Measurements from ENCODE around the gene GSN.

DNA sequence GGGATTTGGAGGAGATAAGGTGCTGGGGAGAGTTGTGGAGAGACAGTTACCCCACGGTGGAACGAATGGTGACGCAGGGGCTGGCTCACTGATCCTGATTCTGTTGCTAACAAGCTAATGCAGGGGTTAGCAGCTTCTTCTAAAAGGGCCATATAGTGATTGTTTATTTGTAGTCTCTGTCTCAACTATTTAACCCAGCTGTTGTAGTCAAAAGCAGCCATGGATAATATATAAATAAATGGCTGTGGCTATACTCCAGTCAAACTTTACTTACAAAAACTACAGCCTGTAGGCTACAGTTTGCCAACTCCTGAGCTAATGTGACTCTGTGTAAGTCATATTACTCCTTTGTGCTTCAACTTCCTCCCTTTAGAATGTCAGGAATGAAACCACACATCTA lies 80.3 kb downstream of the GSN start:
- TF ChIP-seq, protein P1, sequence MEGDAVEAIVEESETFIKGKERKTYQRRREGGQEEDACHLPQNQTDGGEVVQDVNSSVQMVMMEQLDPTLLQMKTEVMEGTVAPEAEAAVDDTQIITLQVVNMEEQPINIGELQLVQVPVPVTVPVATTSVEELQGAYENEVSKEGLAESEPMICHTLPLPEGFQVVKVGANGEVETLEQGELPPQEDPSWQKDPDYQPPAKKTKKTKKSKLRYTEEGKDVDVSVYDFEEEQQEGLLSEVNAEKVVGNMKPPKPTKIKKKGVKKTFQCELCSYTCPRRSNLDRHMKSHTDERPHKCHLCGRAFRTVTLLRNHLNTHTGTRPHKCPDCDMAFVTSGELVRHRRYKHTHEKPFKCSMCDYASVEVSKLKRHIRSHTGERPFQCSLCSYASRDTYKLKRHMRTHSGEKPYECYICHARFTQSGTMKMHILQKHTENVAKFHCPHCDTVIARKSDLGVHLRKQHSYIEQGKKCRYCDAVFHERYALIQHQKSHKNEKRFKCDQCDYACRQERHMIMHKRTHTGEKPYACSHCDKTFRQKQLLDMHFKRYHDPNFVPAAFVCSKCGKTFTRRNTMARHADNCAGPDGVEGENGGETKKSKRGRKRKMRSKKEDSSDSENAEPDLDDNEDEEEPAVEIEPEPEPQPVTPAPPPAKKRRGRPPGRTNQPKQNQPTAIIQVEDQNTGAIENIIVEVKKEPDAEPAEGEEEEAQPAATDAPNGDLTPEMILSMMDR (IDR thresholded peaks at IDR 0.05; ENCODE audit: low read length): no peak
- TF ChIP-seq EZH2 (IDR thresholded peaks at IDR 0.05; ENCODE audit: borderline replicate concordance, low read length): no peak

Measured in OCI-LY1 (cell line).